Thyroid gland (tissue), 4 donors: ENCODE measurements around the gene MPP3.

Experiments
- POLR2A ChIP-seq, 2 donors: fragments of 450-650 bp; IDR thresholded peaks; one replicate each; pipeline ENCODE4 v1.6.1; 2017; ENCODE audit warnings: antibody characterized with exemption in 2 of 2, mild to moderate bottlenecking in 2 of 2, moderate library complexity in 1 of 2
- TF ChIP-seq, protein P1 (sequence below), 6 experiments: fragments of 200-600 bp in 3 of 6; fragments of 450-650 bp in 3 of 6; sonication (generic) in 3 of 6; IDR thresholded peaks; one replicate each; pipeline ENCODE4 v1.5.1; 2016 to 2019; ENCODE audit warnings: antibody characterized with exemption in 6 of 6, mild to moderate bottlenecking in 2 of 6, inconsistent platforms in 1 of 6, moderate library complexity in 1 of 6

DNA sequence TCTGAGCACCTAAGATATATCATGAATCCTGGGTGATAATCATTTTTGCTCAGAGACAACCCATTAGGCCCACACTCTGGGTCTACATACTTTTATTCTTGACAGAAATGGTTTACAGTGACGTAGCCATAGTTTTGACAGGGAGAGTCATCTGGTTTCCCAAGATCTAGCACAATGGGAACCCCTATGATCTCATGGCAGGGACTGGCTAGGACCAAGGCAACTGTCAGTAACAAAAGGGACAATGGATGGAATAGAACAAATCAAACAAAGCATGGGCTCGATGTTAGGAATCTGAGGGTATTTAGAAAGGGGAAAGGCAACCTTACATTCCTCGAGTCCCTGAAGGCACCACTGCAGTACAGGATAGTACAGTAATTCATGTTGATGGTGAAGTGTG, 32.2 kb downstream of the MPP3 start:
- TF ChIP-seq, protein P1, sequence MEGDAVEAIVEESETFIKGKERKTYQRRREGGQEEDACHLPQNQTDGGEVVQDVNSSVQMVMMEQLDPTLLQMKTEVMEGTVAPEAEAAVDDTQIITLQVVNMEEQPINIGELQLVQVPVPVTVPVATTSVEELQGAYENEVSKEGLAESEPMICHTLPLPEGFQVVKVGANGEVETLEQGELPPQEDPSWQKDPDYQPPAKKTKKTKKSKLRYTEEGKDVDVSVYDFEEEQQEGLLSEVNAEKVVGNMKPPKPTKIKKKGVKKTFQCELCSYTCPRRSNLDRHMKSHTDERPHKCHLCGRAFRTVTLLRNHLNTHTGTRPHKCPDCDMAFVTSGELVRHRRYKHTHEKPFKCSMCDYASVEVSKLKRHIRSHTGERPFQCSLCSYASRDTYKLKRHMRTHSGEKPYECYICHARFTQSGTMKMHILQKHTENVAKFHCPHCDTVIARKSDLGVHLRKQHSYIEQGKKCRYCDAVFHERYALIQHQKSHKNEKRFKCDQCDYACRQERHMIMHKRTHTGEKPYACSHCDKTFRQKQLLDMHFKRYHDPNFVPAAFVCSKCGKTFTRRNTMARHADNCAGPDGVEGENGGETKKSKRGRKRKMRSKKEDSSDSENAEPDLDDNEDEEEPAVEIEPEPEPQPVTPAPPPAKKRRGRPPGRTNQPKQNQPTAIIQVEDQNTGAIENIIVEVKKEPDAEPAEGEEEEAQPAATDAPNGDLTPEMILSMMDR (IDR thresholded peaks at IDR 0.05), result no peak
- no peak for TF ChIP-seq POLR2A (IDR thresholded peaks at IDR 0.05)
